HG02884 (cell line): ENCODE data around the gene MYBPC2.
A peak's percentile ranks its signal among the peaks of the same experiment; 100 is the strongest.
"Not testable (repeated sequence)": the region's sequence is repeated elsewhere in the genome, so short reads cannot be mapped to it uniquely, and the experiment has no call there.

Experiments
- ATAC-seq: cut with Tn5 transposase; IDR thresholded peaks from one replicate; pipeline ENCODE4 v1.9.1; 2021; ENCODE audit warnings: mild to moderate bottlenecking, moderate library complexity; ENCODE audit not compliant: unreplicated experiment

MYBPC2 gene

DNA sequence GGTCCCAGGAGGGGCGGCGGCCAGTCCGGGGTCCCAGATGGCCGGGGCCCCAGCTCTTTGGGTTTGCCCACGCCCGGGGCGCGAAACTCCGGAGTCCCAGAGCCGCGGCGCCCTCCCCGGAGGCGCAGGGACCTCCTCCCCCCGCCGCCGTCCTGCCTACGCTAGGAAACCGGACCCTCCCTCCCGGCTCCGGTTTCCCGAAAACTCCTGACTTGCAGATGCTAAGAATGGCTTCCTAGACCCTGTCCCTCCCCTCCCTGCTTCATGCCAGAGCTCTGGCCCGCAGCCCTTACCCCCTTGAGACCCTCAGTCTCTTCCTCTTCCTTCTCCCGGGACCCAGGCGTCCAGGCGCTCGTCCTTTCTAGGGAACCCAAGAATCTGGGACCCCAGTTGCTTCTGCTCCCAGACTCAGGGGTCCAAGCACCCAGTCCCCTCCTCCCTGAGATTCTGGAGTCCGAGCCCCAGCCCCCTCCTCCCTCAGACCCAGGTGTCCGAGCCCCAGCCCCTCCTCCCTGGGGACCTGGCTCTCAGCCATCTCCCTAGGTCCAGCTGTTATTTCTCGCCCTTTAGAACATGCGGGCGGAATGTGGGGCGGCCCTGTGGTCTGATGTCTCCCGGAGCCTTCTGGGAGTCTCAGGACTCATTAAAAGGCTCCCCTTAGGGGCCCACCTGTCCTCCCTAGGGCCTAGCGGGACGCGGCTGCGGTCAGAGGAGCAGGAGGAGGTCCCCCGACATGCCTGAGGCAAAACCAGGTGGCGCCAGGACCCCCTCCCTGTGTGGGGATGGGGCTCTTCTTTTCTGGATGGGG is at the start of gene MYBPC2:
TSS of gene MYBPC2 (plus strand) at position 672 of the 808 bp plus-strand sequence. CDS start at position 734, 62 bp downstream.
- no peak for ATAC-seq

- peak; percentile 1 for ATAC-seq
Measured at GRCh38 chr19:50383001-50383851, 49.5 kb upstream of the MYBPC2 start.

- peak; percentile 68 for ATAC-seq
Measured at GRCh38 chr19:50383852-50384684, 48.6 kb upstream of the MYBPC2 start, which contains the start of gene POLD1. TSS of gene POLD1 (plus strand) at chr19:50384347. CDS start at chr19:50398852, 14,505 bp downstream.

DNA sequence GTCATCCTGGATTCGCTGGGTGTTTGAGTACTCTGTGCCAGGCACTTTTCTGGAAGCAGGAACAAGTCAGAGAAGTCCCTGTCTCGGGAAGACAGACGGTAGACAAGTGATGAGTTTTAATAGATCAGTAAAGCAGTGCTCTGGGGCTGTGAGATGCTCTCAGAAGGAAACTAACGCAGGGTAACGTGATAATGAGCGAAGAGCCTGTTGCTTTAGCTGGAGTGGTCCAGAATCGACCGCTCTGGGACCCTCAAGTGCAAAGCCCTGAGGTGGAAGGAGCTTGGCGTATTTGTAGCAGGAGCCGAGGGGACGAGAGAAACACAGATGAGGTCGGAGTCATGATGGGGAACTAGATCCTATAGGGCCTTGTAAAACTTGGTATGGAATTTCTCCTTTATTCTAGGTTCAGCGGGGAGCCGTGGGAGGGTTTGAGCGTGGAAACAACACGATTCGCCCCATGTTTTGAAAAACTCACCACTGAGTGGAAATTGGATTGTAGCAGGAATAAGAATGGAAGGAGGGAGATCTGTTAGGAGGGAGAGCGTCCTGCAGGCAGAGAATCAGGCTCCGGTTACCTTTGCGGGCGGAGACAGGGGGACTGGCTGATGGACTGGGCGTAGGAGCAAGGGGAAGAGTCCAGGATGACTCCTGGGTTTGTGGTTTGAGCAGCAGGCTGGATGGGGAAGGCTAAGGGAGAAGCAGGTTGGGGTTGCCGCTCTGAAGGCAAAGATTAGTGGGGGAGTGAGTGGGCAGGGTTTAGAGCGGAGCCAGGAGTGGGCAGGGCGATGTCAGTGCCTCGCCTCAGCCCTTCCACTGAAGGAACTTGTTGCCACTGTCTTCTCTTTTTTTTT is 47.8 kb upstream of the MYBPC2 start:
- ATAC-seq: no peak

GRCh38 chr19:50387176-50387867 is 45.4 kb upstream of the MYBPC2 start:
- ATAC-seq: no peak

GRCh38 chr19:50387868-50388245 is 44.8 kb upstream of the MYBPC2 start:
- no peak for ATAC-seq

GRCh38 chr19:50390295-50390694 is 42.4 kb upstream of the MYBPC2 start:
- ATAC-seq: not testable (repeated sequence)

DNA sequence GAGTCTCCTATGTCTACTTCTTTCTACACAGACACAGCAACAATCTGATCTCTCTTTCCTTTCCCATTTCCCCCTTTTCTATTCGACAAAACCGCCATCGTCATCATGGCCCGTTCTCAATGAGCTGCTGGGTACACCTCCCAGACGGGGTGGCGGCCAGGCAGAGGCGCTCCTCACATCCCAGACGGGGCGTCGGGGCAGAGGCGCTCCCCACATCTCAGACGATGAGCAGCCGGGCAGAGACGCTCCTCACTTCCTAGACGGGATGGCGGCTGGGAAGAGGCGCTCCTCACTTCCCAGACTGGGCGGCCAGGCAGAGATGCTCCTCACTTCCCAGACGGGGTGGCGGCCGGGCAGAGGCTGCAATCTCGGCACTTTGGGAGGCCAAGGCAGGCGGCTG is 41.7 kb upstream of the MYBPC2 start:
- not testable (repeated sequence) for ATAC-seq

DNA sequence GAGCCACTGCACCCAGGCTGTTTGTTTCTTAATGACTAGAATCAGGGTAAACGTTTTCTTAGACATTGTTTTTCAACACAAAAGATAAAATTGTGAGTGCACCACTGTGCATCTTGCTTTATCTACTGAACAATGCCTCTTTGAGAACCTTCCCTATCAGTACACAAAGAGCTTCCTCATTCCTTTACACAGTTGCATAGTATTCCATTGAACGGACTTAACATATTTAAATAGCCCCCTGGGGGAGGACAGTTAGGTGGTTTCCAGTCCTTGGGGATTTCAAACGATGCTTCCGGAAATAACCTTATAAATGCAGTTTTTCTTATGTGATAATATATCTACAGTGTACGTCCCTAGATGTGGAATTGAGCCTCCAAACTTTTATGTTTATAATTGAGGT is 39.9 kb upstream of the MYBPC2 start:
- no peak for ATAC-seq

DNA sequence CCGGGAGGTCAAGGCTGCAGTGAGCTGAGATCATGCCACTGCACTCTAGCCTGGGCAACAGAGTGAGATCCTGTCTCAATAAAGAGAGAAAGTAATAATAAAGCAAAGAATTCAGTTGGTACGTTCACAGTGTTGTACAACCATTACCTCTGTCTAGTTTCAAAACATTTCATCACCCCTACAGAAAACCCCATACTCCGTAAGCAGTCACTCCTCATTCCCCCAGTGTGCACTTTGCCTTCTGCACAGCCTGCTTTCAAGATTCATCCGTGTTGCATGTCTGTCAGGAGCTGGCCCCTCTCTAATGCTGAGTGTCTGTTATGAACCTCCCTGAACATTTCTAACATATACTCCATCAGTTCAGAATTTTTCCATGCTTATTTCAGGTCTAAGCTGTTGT is 39.1 kb upstream of the MYBPC2 start:
- no peak for ATAC-seq

GRCh38 chr19:50394017-50394416 is 38.7 kb upstream of the MYBPC2 start:
- ATAC-seq: no peak

- ATAC-seq: no peak
Measured at GRCh38 chr19:50398675-50399367, 33.9 kb upstream of the MYBPC2 start.

DNA sequence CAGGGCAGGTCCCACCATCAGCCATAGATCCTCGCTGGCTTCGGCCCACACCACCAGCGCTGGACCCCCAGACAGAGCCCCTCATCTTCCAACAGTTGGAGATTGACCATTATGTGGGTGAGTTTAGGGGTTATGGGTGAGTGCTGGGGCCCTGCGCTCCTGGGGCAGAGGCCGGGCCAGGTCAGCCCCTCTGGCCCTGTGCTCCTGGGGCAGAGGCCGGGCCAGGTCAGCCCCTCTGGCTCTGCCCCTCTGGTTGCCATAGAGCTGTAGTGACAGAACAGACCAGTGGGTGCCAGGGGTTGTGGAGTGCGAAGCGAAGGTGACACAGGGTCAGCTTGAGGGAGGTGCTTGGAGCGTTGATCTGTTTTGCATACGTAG is 33.3 kb upstream of the MYBPC2 start:
- no peak for ATAC-seq

DNA sequence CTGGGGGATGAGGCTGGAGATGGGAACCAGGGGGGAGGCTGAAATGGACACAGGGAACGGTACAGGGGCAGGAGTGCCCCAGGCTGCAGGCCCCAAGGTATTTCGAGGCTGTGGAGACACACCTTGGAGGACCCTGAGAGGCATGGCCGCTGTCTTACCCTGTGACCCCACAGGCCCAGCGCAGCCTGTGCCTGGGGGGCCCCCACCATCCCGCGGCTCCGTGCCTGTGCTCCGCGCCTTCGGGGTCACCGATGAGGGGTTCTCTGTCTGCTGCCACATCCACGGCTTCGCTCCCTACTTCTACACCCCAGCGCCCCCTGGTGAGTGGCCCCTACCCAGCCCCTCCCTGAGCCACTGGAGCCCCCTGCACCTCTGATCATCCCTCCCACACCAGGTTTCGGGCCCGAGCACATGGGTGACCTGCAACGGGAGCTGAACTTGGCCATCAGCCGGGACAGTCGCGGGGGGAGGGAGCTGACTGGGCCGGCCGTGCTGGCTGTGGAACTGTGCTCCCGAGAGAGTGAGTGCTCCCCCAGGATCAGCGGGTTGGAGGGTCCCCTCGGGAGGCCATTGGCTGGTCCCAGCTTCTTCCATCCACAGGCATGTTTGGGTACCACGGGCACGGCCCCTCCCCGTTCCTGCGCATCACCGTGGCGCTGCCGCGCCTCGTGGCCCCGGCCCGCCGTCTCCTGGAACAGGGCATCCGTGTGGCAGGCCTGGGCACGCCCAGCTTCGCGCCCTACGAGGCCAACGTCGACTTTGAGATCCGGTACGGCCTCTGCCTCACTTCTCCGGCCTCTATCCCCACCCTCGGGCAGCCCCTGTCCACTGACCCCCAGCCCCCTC is 30.9 kb upstream of the MYBPC2 start:
- ATAC-seq: no peak

GRCh38 chr19:50402544-50403301 is 30.0 kb upstream of the MYBPC2 start:
- ATAC-seq: no peak

DNA sequence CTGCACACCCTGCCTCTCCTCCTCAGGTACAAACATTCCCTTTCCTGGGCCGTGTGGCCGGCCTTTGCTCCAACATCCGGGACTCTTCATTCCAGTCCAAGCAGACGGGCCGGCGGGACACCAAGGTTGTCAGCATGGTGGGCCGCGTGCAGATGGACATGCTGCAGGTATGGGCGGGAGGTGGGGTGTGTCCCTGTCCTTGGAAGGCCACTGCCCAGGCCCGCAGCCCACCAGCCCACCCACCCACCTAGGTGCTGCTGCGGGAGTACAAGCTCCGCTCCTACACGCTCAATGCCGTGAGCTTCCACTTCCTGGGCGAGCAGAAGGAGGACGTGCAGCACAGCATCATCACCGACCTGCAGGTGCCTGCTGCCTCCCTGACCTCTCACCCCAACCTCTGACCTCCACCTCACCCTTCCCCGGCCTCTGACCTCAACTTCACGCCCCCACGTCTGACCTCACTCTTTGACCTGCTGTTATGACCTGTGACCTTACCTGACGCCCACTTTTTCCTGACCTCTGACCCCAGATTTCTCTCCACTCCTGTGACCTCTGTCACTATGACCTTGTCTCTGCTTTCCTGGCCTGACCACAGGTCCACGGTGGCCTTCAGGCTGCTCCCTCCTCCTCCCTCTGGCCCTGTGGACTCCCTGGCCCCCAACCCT is 26.4 kb upstream of the MYBPC2 start:
- ATAC-seq: no peak

DNA sequence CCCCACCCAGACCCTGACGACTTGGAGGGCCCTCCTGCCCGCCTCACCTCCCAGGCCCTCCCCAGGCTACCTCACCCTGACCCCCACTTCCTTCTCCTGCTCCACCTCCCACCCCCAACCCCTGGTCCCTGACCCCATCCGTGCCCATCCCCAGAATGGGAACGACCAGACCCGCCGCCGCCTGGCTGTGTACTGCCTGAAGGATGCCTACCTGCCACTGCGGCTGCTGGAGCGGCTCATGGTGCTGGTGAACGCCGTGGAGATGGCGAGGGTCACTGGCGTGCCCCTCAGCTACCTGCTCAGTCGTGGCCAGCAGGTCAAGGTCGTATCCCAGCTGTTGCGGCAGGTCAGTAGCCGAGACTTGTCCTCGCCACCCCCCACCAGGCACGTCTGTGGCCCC is 25.9 kb upstream of the MYBPC2 start:
- ATAC-seq: no peak
